Fibroblast of skin of back (primary cell): Measurements from ENCODE around the gene OSBPL3.
"Not testable (repeated sequence)": the region's sequence is repeated elsewhere in the genome, so short reads cannot be mapped to it uniquely, and the experiment has no call there.

Experiments
- DNase-seq: peaks from one replicate; pipeline ENCODE4 v3.0.0-alpha.2; 2013

The OSBPL3 gene

GRCh38 chr7:24920451-24921361, 59.3 kb downstream of the OSBPL3 start:
- no peak for DNase-seq

GRCh38 chr7:24917510-24918239, 62.3 kb downstream of the OSBPL3 start:
- DNase-seq = peak; percentile 89

- no peak for DNase-seq
Measured at GRCh38 chr7:24916463-24917040, 63.4 kb downstream of the OSBPL3 start.

GRCh38 chr7:24914465-24914859, 65.5 kb downstream of the OSBPL3 start:
- DNase-seq = no peak

- no peak for DNase-seq
Measured at GRCh38 chr7:24913801-24914464, 66.0 kb downstream of the OSBPL3 start.

GRCh38 chr7:24912874-24913514, 67.0 kb downstream of the OSBPL3 start:
- no peak for DNase-seq

GRCh38 chr7:24912424-24912823, 67.6 kb downstream of the OSBPL3 start:
- DNase-seq = no peak

GRCh38 chr7:24911213-24911603, 68.8 kb downstream of the OSBPL3 start:
- DNase-seq = no peak

- DNase-seq = no peak
Measured at GRCh38 chr7:24910551-24911212, 69.3 kb downstream of the OSBPL3 start.

GRCh38 chr7:24908727-24909126, 71.3 kb downstream of the OSBPL3 start:
- DNase-seq = no peak

- DNase-seq = no peak
Measured at GRCh38 chr7:24908166-24908565, 71.8 kb downstream of the OSBPL3 start.

GRCh38 chr7:24907311-24907886, 72.6 kb downstream of the OSBPL3 start:
- DNase-seq = peak; percentile 39

- DNase-seq = peak; percentile 17
Measured at GRCh38 chr7:24905996-24906770, 73.8 kb downstream of the OSBPL3 start.

GRCh38 chr7:24903992-24904391, 76.0 kb downstream of the OSBPL3 start:
- DNase-seq = not testable (repeated sequence)

GRCh38 chr7:24903559-24903958, 76.4 kb downstream of the OSBPL3 start:
- no peak for DNase-seq

- no peak for DNase-seq
Measured at GRCh38 chr7:24902931-24903330, 77.0 kb downstream of the OSBPL3 start.

- DNase-seq = peak; percentile 27
Measured at GRCh38 chr7:24902276-24902675, 77.7 kb downstream of the OSBPL3 start.

- DNase-seq = no peak
Measured at GRCh38 chr7:24899905-24900304, 80.1 kb downstream of the OSBPL3 start.

- DNase-seq = no peak
Measured at GRCh38 chr7:24899161-24899560, 80.8 kb downstream of the OSBPL3 start.

- DNase-seq = peak; percentile 54
Measured at GRCh38 chr7:24898691-24899090, 81.3 kb downstream of the OSBPL3 start.
